ENCODE data around the gene LRCH4.
"Not testable (repeated sequence)": the region's sequence is repeated elsewhere in the genome, so short reads cannot be mapped to it uniquely, and the experiment has no call there.

Gene LRCH4

DNA sequence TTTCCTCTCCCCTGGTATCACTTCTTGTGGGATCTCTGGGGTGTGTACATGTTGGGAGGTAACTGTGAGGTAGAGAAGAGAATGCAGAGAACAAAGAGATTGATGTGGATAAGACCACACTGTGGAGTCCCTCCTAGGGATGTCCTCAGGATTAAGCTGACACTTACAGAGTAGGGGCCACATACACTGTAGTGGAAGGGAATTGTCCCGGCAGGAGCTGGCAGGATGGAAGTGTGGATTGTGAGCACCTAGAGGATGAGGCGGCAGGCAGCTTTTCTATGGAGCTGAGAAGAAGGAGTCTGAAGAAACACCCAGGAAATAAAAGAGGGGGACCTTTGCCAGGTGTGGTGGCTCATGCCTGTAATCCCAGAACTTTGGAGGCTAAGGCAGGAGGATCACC, 33.4 kb downstream of the LRCH4 start:
- Histone ChIP-seq H3K9me3 (no peaks in the 10 kb centered on the region), H3K36me3 (no peaks in the 10 kb centered on the region), H3K4me3 (ENCODE audit: low read depth in 1 of 2, low read length in 1 of 2) (no peak overlapping the region), H3K27ac (no peak overlapping the region), H3K4me1 (ENCODE audit: control insufficient read depth in 1 of 2, insufficient read depth in 1 of 2, low read depth in 1 of 2, low read length in 1 of 2) (peaks cover 11 to 18% of the 10 kb centered on the region in 2 experiments), H3K27me3 (no peaks in the 10 kb centered on the region)
- TF ChIP-seq, protein P1, sequence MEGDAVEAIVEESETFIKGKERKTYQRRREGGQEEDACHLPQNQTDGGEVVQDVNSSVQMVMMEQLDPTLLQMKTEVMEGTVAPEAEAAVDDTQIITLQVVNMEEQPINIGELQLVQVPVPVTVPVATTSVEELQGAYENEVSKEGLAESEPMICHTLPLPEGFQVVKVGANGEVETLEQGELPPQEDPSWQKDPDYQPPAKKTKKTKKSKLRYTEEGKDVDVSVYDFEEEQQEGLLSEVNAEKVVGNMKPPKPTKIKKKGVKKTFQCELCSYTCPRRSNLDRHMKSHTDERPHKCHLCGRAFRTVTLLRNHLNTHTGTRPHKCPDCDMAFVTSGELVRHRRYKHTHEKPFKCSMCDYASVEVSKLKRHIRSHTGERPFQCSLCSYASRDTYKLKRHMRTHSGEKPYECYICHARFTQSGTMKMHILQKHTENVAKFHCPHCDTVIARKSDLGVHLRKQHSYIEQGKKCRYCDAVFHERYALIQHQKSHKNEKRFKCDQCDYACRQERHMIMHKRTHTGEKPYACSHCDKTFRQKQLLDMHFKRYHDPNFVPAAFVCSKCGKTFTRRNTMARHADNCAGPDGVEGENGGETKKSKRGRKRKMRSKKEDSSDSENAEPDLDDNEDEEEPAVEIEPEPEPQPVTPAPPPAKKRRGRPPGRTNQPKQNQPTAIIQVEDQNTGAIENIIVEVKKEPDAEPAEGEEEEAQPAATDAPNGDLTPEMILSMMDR (IDR thresholded peaks at IDR 0.05) = no peak

DNA sequence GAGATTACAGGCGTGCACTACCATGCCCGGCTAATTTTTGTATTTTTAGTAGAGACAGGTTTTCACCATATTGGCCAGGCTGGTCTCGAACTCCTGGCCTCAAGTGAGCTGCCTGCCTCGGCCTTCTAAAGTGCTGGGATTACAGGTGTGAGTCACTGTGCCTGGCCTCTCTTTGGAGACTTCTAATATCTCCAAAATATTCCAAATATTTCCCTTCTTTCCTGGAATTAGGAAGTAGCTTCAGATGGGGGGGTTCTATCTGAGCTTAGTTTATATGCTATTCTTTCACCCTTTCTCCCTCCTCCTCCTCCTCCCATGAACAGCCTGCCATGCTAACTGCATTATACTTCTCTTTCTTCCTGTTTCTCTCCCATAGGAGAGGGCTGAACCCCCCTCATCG, 37.5 kb downstream of the LRCH4 start:
- H3K4me1 ChIP-seq (ENCODE audit: control insufficient read depth in 1 of 2, insufficient read depth in 1 of 2, low read depth in 1 of 2, low read length in 1 of 2) = peaks cover 11% of the 10 kb centered on the region in 2 experiments
- not testable (repeated sequence) for H3K27me3 ChIP-seq; H3K36me3 ChIP-seq; H3K9me3 ChIP-seq; H3K27ac ChIP-seq; H3K4me3 ChIP-seq (ENCODE audit: low read depth in 1 of 2, low read length in 1 of 2)

DNA sequence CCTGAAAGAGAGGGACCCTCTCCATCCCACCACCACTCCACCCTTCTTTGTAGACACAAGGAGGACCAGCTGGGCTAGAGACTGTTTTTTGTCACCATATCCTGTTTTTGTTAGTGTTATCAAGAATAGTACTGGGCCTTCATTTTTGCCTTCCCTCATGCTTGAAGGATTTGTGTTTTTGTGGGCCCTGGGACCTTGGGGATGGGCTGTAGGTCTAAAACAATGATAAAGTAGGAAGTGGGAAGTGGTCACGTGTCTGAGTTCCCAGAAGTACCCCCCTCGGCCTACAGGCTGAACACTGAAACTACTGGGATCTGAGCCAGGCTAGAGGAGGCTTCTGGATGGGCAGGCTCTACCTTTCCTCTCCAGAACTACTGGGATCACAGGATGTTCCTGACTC, 38.1 kb downstream of the LRCH4 start:
- Histone ChIP-seq H3K4me1 (ENCODE audit: control insufficient read depth in 1 of 2, insufficient read depth in 1 of 2, low read depth in 1 of 2, low read length in 1 of 2) (peaks cover 11% of the 10 kb centered on the region in 2 experiments), H3K27ac (no peak overlapping the region), H3K36me3 (no peaks in the 10 kb centered on the region), H3K27me3 (no peaks in the 10 kb centered on the region), H3K9me3 (no peaks in the 10 kb centered on the region), H3K4me3 (ENCODE audit: low read depth in 1 of 2, low read length in 1 of 2) (no peak overlapping the region)
- TF ChIP-seq, protein P1 (IDR thresholded peaks at IDR 0.05) = no peak

DNA sequence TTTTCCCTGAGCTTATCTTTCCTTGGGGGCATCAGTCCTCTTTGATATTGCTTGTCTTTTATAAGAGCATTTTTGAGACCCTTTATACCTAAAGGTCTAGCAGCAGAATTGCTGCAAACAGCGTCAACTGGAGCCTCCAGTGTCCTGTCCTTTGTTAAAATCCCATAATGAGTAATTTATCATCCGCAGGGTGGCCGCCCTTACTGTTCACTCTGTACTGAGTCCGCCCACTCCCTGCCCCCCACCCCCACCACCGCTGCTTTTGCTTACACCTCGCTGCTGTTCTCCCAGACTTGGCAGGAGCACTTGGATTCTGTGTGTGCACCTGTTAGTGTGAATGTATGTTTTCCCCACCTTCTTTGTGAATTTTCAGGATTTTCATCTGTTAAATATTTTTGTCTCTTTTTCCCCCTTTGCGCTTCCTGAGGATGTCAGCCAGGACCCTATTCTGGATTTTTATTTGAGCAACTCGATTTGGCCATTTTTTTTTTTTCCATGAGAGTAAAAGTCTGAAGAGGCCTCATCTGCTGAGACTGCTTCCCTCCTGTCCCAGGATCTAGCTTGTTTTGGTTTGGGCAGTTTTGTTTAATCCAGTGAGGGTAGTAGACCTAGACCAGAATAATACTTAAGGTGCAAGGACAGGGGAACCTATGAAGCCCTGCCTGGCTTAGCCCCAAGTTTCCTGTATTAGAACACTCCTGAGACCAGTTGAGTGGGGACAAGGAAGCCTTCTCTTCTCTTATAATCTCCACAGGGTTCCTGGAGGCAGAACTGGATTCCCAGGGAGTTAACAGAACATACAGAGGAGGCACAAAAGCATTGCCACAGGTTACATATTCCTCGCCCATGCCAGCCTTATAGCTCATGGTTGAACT, 38.8 kb downstream of the LRCH4 start:
- Histone ChIP-seq H3K27ac (no peak overlapping the region), H3K4me3 (ENCODE audit: low read depth in 1 of 2, low read length in 1 of 2) (no peak overlapping the region), H3K9me3 (no peaks in the 10 kb centered on the region), H3K4me1 (ENCODE audit: control insufficient read depth in 1 of 2, insufficient read depth in 1 of 2, low read depth in 1 of 2, low read length in 1 of 2) (peaks cover 11% of the 10 kb centered on the region in 2 experiments), H3K36me3 (no peaks in the 10 kb centered on the region), H3K27me3 (no peaks in the 10 kb centered on the region)
- TF ChIP-seq, protein P1 (IDR thresholded peaks at IDR 0.05) = no peak

DNA sequence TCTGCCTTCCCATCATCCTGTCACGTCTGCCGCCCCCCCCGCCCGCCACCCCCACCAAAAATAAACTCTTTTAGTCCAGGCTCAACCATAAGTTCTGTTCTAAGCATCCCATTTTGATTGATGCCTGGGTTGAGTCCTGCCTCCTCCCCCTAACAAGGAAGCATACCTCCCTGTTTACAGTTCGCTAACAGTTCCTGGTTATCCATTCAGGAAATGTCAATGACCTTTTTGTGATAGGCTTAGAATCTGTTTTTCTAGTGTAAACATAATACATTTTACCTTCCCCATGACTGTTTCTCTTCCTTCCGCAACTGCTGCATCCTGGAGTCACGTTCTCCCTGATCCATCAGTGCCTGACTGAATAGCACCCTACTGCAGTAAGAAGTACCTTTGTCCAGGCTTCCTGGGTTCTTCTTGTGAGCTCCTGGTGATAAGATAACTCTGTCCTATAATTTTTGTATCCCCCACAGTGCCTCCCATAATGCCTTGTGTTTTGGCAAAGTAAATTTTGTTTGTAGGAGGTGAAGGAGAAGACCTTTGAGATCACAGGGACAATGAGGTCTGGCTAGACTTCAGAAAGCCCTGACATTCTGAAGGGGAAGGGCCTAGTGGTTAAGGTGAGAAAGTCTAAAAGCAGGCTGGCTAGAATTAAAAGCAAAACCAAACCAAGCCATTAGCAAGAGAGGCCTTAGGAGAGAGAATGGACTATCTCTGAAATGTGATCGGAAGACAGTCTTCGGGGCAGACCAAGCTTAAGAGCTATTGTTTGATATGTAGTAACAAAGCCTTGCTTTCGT, 39.6 kb downstream of the LRCH4 start:
- H3K36me3 ChIP-seq = no peaks in the 10 kb centered on the region
- H3K4me3 ChIP-seq (ENCODE audit: low read depth in 1 of 2, low read length in 1 of 2) = no peak overlapping the region
- no peak overlapping the region for H3K27ac ChIP-seq
- H3K4me1 ChIP-seq (ENCODE audit: control insufficient read depth in 1 of 2, insufficient read depth in 1 of 2, low read depth in 1 of 2, low read length in 1 of 2) = peaks cover 11% of the 10 kb centered on the region in 2 experiments
- TF ChIP-seq, protein P1 (IDR thresholded peaks at IDR 0.05) = no peak
- H3K27me3 ChIP-seq = no peaks in the 10 kb centered on the region
- no peaks in the 10 kb centered on the region for H3K9me3 ChIP-seq

Data from neutrophil (primary cell).